Measurements from ENCODE around the gene WDPCP. TPM values are rescaled to one million over a fixed set of nuclear protein-coding genes. Genes with fewer than 3 reads are reported as not detected.

The WDPCP gene
- polyA plus RNA-seq (2013, experiment 1 of 2) = 2.9 TPM
- polyA plus RNA-seq (2013, experiment 2 of 2) = 2.2 TPM

- under 1% methylated on average over 40 of the region's 44 CpGs for WGBS
Measured at GRCh38 chr2:63588385-63589147, at the start of gene WDPCP, which contains the start of gene MDH1. Gene WDPCP, minus strand, starts transcription at chr2:63588477. Its CDS starts 206 bp downstream, at chr2:63588271. Gene MDH1, plus strand, starts transcription at chr2:63588963. Its CDS starts 81 bp downstream, at chr2:63589044.

GRCh38 chr2:63632382-63632781 is 44.1 kb upstream of the WDPCP start:
- no peak overlapping the region for H2AK5ac ChIP-seq (ENCODE audit: low read length, severe bottlenecking)

More at GRCh38 chr2:63588385-63589147, at the start of gene WDPCP, which contains the start of gene MDH1:
- Histone ChIP-seq H3K79me1 (replicated peaks; ENCODE audit: low read length, poor library complexity, severe bottlenecking) (peaks cover 20% of the 10 kb centered on the region), H3K4me1 (ENCODE audit: control insufficient read depth, insufficient read depth, low read depth, low read length) (no peaks in the 10 kb centered on the region), H3K4me3 (ENCODE audit: insufficient read depth in 1 of 2, low read depth in 1 of 2, low read length in 2 of 2) (peak within 1 kb of the TSS; percentile 91 to 97), H3K36me3 (ENCODE audit: control insufficient read depth in 1 of 2, insufficient read depth in 2 of 2, low read depth in 1 of 2, low read length in 2 of 2) (peaks cover 0 to 20% of the 10 kb centered on the region in 2 experiments), H4K8ac (ENCODE audit: low read length) (peak within 1 kb of the TSS; percentile 87), H4K91ac (ENCODE audit: low read length) (peak within 1 kb of the TSS; percentile 78), H3K14ac (ENCODE audit: low read length in 2 of 2) (peak within 1 kb of the TSS in 1 of 2 experiments; percentile 43), H3K4me2 (ENCODE audit: low read length, poor library complexity, severe bottlenecking) (peak within 1 kb of the TSS; percentile 96), H3K9ac (ENCODE audit: low read length) (peak within 1 kb of the TSS; percentile 95), H2BK5ac (ENCODE audit: low read depth, low read length, poor library complexity, severe bottlenecking) (peak within 1 kb of the TSS; percentile 33), H2BK15ac (ENCODE audit: low read depth, poor library complexity, severe bottlenecking) (peak within 1 kb of the TSS; percentile 77), H3K4ac (ENCODE audit: low read depth in 1 of 2, low read length in 2 of 2) (peak within 1 kb of the TSS in 1 of 2 experiments; percentile 46), H2BK12ac (ENCODE audit: low read length in 2 of 2) (no peak within 1 kb of the TSS), H3K9me3 (ENCODE audit: control insufficient read depth, low read length) (no peaks in the 10 kb centered on the region), H3K18ac (ENCODE audit: low read depth in 1 of 2, low read length in 2 of 2) (peak within 1 kb of the TSS in 1 of 2 experiments; percentile 81), H2AFZ (ENCODE audit: low read depth, low read length) (peak within 1 kb of the TSS; percentile 87), H2AK5ac (ENCODE audit: low read length, severe bottlenecking) (no peak within 1 kb of the TSS), H3K27ac (ENCODE audit: low read length, poor library complexity, severe bottlenecking) (peak within 1 kb of the TSS; percentile 76), H3K27me3 (ENCODE audit: control insufficient read depth in 1 of 2, insufficient read depth in 1 of 2, low read length in 2 of 2) (no peaks in the 10 kb centered on the region), H3K23ac (ENCODE audit: low read length in 2 of 2) (peak within 1 kb of the TSS; percentile 42 to 47), H2BK120ac (ENCODE audit: low read depth, low read length) (peak within 1 kb of the TSS; percentile 64)
- peak; percentile 100 for DNase-seq

GRCh38 chr2:63631501-63631900 is 43.2 kb upstream of the WDPCP start:
- Histone ChIP-seq H3K27ac (ENCODE audit: low read length, poor library complexity, severe bottlenecking) (no peak overlapping the region), H3K18ac (ENCODE audit: low read depth in 1 of 2, low read length in 2 of 2) (no peak overlapping the region), H2AFZ (ENCODE audit: low read depth, low read length) (no peak overlapping the region), H2BK15ac (ENCODE audit: low read depth, poor library complexity, severe bottlenecking) (no peak overlapping the region), H3K36me3 (ENCODE audit: control insufficient read depth in 1 of 2, insufficient read depth in 2 of 2, low read depth in 1 of 2, low read length in 2 of 2) (no peaks in the 10 kb centered on the region), H3K9ac (ENCODE audit: low read length) (no peak overlapping the region), H4K91ac (ENCODE audit: low read length) (no peak overlapping the region), H4K8ac (ENCODE audit: low read length) (no peak overlapping the region), H3K9me3 (ENCODE audit: control insufficient read depth, low read length) (peaks cover 48% of the 10 kb centered on the region), H3K14ac (ENCODE audit: low read length in 2 of 2) (no peak overlapping the region), H2BK5ac (ENCODE audit: low read depth, low read length, poor library complexity, severe bottlenecking) (no peak overlapping the region), H3K4me1 (ENCODE audit: control insufficient read depth, insufficient read depth, low read depth, low read length) (no peaks in the 10 kb centered on the region), H3K4me2 (ENCODE audit: low read length, poor library complexity, severe bottlenecking) (no peak overlapping the region), H3K23ac (ENCODE audit: low read length in 2 of 2) (no peak overlapping the region), H3K4me3 (ENCODE audit: insufficient read depth in 1 of 2, low read depth in 1 of 2, low read length in 2 of 2) (no peak overlapping the region), H2AK5ac (ENCODE audit: low read length, severe bottlenecking) (no peak overlapping the region), H2BK120ac (ENCODE audit: low read depth, low read length) (no peak overlapping the region), H3K27me3 (ENCODE audit: control insufficient read depth in 1 of 2, insufficient read depth in 1 of 2, low read length in 2 of 2) (no peaks in the 10 kb centered on the region), H3K79me1 (replicated peaks; ENCODE audit: low read length, poor library complexity, severe bottlenecking) (no peaks in the 10 kb centered on the region), H2BK12ac (ENCODE audit: low read length in 2 of 2) (no peak overlapping the region), H3K4ac (ENCODE audit: low read depth in 1 of 2, low read length in 2 of 2) (no peak overlapping the region)
- DNase-seq = no peak
- 40% methylated on average over 1 of the region's 1 CpG for WGBS

More at GRCh38 chr2:63632382-63632781, 44.1 kb upstream of the WDPCP start:
- H2AFZ ChIP-seq (ENCODE audit: low read depth, low read length) = no peak overlapping the region
- no peak overlapping the region for H4K8ac ChIP-seq (ENCODE audit: low read length)
- no peak overlapping the region for H2BK5ac ChIP-seq (ENCODE audit: low read depth, low read length, poor library complexity, severe bottlenecking)
- no CpG with 5 or more reads among the region's 2 CpGs for WGBS
- DNase-seq = no peak
- H3K27me3 ChIP-seq (ENCODE audit: control insufficient read depth in 1 of 2, insufficient read depth in 1 of 2, low read length in 2 of 2) = no peaks in the 10 kb centered on the region
- H4K91ac ChIP-seq (ENCODE audit: low read length) = no peak overlapping the region
- no peaks in the 10 kb centered on the region for H3K4me1 ChIP-seq (ENCODE audit: control insufficient read depth, insufficient read depth, low read depth, low read length)
- no peak overlapping the region for H3K4me2 ChIP-seq (ENCODE audit: low read length, poor library complexity, severe bottlenecking)
- H2BK12ac ChIP-seq (ENCODE audit: low read length in 2 of 2) = no peak overlapping the region
- H3K4me3 ChIP-seq (ENCODE audit: insufficient read depth in 1 of 2, low read depth in 1 of 2, low read length in 2 of 2) = no peak overlapping the region
- H3K9me3 ChIP-seq (ENCODE audit: control insufficient read depth, low read length) = peaks cover 49% of the 10 kb centered on the region
- no peak overlapping the region for H3K18ac ChIP-seq (ENCODE audit: low read depth in 1 of 2, low read length in 2 of 2)
- H2BK120ac ChIP-seq (ENCODE audit: low read depth, low read length) = no peak overlapping the region
- H3K9ac ChIP-seq (ENCODE audit: low read length) = no peak overlapping the region
- H3K23ac ChIP-seq (ENCODE audit: low read length in 2 of 2) = no peak overlapping the region
- no peaks in the 10 kb centered on the region for H3K36me3 ChIP-seq (ENCODE audit: control insufficient read depth in 1 of 2, insufficient read depth in 2 of 2, low read depth in 1 of 2, low read length in 2 of 2)
- H3K4ac ChIP-seq (ENCODE audit: low read depth in 1 of 2, low read length in 2 of 2) = no peak overlapping the region
- no peak overlapping the region for H3K27ac ChIP-seq (ENCODE audit: low read length, poor library complexity, severe bottlenecking)
- no peak overlapping the region for H2BK15ac ChIP-seq (ENCODE audit: low read depth, poor library complexity, severe bottlenecking)
- H3K14ac ChIP-seq (ENCODE audit: low read length in 2 of 2) = no peak overlapping the region
- H3K79me1 ChIP-seq (replicated peaks; ENCODE audit: low read length, poor library complexity, severe bottlenecking) = no peaks in the 10 kb centered on the region

- Histone ChIP-seq H3K36me3 (ENCODE audit: control insufficient read depth in 1 of 2, insufficient read depth in 2 of 2, low read depth in 1 of 2, low read length in 2 of 2) (no peaks in the 10 kb centered on the region), H4K91ac (ENCODE audit: low read length) (no peak overlapping the region), H2BK15ac (ENCODE audit: low read depth, poor library complexity, severe bottlenecking) (no peak overlapping the region), H3K4me2 (ENCODE audit: low read length, poor library complexity, severe bottlenecking) (no peak overlapping the region), H3K23ac (ENCODE audit: low read length in 2 of 2) (no peak overlapping the region), H3K14ac (ENCODE audit: low read length in 2 of 2) (no peak overlapping the region), H2BK120ac (ENCODE audit: low read depth, low read length) (no peak overlapping the region), H2BK5ac (ENCODE audit: low read depth, low read length, poor library complexity, severe bottlenecking) (no peak overlapping the region), H3K18ac (ENCODE audit: low read depth in 1 of 2, low read length in 2 of 2) (no peak overlapping the region), H3K9me3 (ENCODE audit: control insufficient read depth, low read length) (peaks cover 24% of the 10 kb centered on the region), H2AK5ac (ENCODE audit: low read length, severe bottlenecking) (no peak overlapping the region), H3K4me1 (ENCODE audit: control insufficient read depth, insufficient read depth, low read depth, low read length) (no peaks in the 10 kb centered on the region), H3K27ac (ENCODE audit: low read length, poor library complexity, severe bottlenecking) (no peak overlapping the region), H2BK12ac (ENCODE audit: low read length in 2 of 2) (no peak overlapping the region), H2AFZ (ENCODE audit: low read depth, low read length) (no peak overlapping the region), H3K79me1 (replicated peaks; ENCODE audit: low read length, poor library complexity, severe bottlenecking) (no peaks in the 10 kb centered on the region), H3K27me3 (ENCODE audit: control insufficient read depth in 1 of 2, insufficient read depth in 1 of 2, low read length in 2 of 2) (no peaks in the 10 kb centered on the region), H3K4ac (ENCODE audit: low read depth in 1 of 2, low read length in 2 of 2) (no peak overlapping the region), H3K9ac (ENCODE audit: low read length) (no peak overlapping the region), H3K4me3 (ENCODE audit: insufficient read depth in 1 of 2, low read depth in 1 of 2, low read length in 2 of 2) (no peak overlapping the region), H4K8ac (ENCODE audit: low read length) (no peak overlapping the region)
- DNase-seq = no peak
- no CpG with 5 or more reads among the region's 1 CpG for WGBS
Measured at GRCh38 chr2:63628403-63628942, 40.2 kb upstream of the WDPCP start.

Measured in mesenchymal stem cell (in vitro differentiated cells and primary cell).